ENCODE results near the gene PLCB1.
"Not testable (repeated sequence)": the region's sequence is repeated elsewhere in the genome, so short reads cannot be mapped to it uniquely, and the experiment has no call there.

Gene PLCB1

DNA sequence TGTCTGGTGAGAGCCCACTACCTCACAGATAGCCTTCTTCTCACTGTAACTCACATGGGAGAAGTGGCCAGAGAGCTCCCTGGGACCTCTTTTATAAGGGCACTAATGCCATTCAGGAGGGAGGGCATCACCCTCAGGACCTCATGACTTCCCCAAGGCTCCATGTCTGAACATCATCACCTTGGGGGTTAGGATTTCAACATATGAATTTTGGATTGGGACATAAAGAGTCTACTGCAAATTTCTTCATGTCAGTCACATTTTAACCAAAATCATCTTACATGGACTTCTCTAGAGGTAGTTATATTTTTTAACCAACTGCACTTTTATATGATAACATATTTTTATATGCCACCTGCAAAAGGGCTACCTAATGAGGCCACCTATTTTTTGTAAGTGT, 324.7 kb downstream of the PLCB1 start:
- Histone ChIP-seq H3K36me3 (no peaks in the 10 kb centered on the region), H3K27ac (no peak overlapping the region), H3K27me3 (ENCODE audit: insufficient read depth, low read depth, severe bottlenecking) (no peaks in the 10 kb centered on the region), H3K9me3 (ENCODE audit: severe bottlenecking) (no peaks in the 10 kb centered on the region), H3K4me3 (ENCODE audit: low read depth, low read length) (no peak overlapping the region)
- TF ChIP-seq, protein P1, sequence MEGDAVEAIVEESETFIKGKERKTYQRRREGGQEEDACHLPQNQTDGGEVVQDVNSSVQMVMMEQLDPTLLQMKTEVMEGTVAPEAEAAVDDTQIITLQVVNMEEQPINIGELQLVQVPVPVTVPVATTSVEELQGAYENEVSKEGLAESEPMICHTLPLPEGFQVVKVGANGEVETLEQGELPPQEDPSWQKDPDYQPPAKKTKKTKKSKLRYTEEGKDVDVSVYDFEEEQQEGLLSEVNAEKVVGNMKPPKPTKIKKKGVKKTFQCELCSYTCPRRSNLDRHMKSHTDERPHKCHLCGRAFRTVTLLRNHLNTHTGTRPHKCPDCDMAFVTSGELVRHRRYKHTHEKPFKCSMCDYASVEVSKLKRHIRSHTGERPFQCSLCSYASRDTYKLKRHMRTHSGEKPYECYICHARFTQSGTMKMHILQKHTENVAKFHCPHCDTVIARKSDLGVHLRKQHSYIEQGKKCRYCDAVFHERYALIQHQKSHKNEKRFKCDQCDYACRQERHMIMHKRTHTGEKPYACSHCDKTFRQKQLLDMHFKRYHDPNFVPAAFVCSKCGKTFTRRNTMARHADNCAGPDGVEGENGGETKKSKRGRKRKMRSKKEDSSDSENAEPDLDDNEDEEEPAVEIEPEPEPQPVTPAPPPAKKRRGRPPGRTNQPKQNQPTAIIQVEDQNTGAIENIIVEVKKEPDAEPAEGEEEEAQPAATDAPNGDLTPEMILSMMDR (IDR thresholded peaks at IDR 0.05; ENCODE audit: low read depth, low read length) = no peak
- no peak for DNase-seq

GRCh38 chr20:8457978-8458377, 325.9 kb downstream of the PLCB1 start:
- TF ChIP-seq, protein P1 (IDR thresholded peaks at IDR 0.05; ENCODE audit: low read depth, low read length) = no peak
- Histone ChIP-seq H3K36me3 (no peaks in the 10 kb centered on the region), H3K27me3 (ENCODE audit: insufficient read depth, low read depth, severe bottlenecking) (no peaks in the 10 kb centered on the region), H3K27ac (no peak overlapping the region), H3K4me3 (ENCODE audit: low read depth, low read length) (no peak overlapping the region), H3K9me3 (ENCODE audit: severe bottlenecking) (no peaks in the 10 kb centered on the region)
- no peak for DNase-seq

DNA sequence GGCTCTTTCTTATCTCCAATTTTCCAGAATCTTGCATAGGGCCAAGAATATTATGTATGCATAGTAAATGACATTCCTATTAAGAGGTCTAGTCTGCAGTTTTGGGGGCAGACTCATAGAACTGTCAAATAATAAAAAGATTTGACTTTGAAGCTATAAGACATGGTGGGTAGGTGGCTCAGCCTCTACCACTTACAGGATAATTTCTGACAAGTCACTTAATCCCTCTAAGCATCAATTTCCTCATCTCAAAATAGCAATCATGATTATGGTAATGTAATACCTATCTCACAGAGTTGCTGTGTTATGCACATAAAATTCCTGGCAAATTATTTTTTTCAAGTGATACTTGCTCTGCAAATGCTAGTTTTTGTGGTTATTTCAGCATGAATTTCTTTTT, 329.1 kb downstream of the PLCB1 start:
- TF ChIP-seq, protein P1 (IDR thresholded peaks at IDR 0.05; ENCODE audit: low read depth, low read length) = no peak
- no peak for DNase-seq
- Histone ChIP-seq H3K27ac (no peak overlapping the region), H3K9me3 (ENCODE audit: severe bottlenecking) (no peaks in the 10 kb centered on the region), H3K36me3 (no peaks in the 10 kb centered on the region), H3K27me3 (ENCODE audit: insufficient read depth, low read depth, severe bottlenecking) (no peaks in the 10 kb centered on the region), H3K4me3 (ENCODE audit: low read depth, low read length) (no peak overlapping the region)

- no peaks in the 10 kb centered on the region for H3K36me3 ChIP-seq
- H3K27ac ChIP-seq = no peak overlapping the region
- no peaks in the 10 kb centered on the region for H3K9me3 ChIP-seq (ENCODE audit: severe bottlenecking)
- no peak for DNase-seq
- no peaks in the 10 kb centered on the region for H3K27me3 ChIP-seq (ENCODE audit: insufficient read depth, low read depth, severe bottlenecking)
- no peak overlapping the region for H3K4me3 ChIP-seq (ENCODE audit: low read depth, low read length)
- TF ChIP-seq, protein P1 (IDR thresholded peaks at IDR 0.05; ENCODE audit: low read depth, low read length) = no peak
Observed at GRCh38 chr20:8464368-8464767, 332.3 kb downstream of the PLCB1 start.

DNA sequence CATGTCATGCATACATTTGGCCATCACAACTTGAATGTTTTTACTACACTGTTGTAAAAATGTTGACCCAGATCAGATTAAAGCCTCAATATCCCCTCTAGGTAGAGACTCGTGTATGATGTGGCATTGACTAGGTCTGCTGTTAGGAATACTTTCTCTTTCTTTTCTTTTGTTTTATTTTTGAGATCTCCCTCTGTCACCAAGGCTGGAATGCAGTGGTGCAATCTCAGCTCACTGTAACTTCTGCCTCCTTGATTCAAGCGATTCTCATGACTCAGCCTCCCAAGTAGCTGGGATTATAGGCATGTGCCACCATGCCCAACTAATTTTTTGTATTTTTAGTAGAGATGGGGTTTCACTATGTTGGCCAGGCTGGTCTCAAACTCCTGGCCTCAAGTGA, 334.7 kb downstream of the PLCB1 start:
- not testable (repeated sequence) for DNase-seq; H3K9me3 ChIP-seq (ENCODE audit: severe bottlenecking); H3K36me3 ChIP-seq; H3K4me3 ChIP-seq (ENCODE audit: low read depth, low read length); H3K27ac ChIP-seq; H3K27me3 ChIP-seq (ENCODE audit: insufficient read depth, low read depth, severe bottlenecking)

DNA sequence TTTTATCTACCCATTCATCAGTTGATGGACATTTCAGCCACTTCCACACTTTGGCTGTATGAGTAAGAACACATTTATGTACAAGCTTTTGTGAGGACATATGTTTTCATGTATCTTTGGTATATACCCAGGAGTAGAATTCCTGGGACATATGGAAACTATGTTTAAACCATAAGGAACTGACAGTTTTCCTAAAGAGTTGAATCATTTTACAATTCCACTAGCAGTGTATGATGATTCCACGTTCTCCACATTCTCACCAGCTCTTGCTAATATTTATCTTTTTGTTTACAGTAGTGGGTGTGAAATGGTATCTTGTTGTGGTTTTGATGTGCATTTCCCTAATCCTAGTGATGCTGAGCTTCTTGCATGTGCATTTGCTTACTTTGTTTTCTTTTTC, 338.1 kb downstream of the PLCB1 start:
- Histone ChIP-seq H3K4me3 (ENCODE audit: low read depth, low read length) (no peak overlapping the region), H3K27me3 (ENCODE audit: insufficient read depth, low read depth, severe bottlenecking) (no peaks in the 10 kb centered on the region), H3K9me3 (ENCODE audit: severe bottlenecking) (no peaks in the 10 kb centered on the region), H3K36me3 (no peaks in the 10 kb centered on the region), H3K27ac (no peak overlapping the region)
- no peak for DNase-seq
- TF ChIP-seq, protein P1 (IDR thresholded peaks at IDR 0.05; ENCODE audit: low read depth, low read length) = no peak
